Sigmoid colon (tissue), 7 donors: ENCODE results near the gene ZNF782. TPM values are rescaled to one million over a fixed set of nuclear protein-coding genes. Genes with fewer than 3 reads are reported as not detected.
A peak's percentile ranks its signal among the peaks of the same experiment; 100 is the strongest.

Experiments
- DNase-seq: peaks from one replicate; pipeline ENCODE4 v3.0.0-alpha.2; 2019
- H3K27ac ChIP-seq, 4 donors: fragments of 200-600 bp; sonication (generic); one replicate each; pipeline ENCODE4 v1.5.1; 2016 to 2019; ENCODE audit warnings: mild to moderate bottlenecking in 1 of 4
- H3K27me3 ChIP-seq, 3 donors: fragments of 200-600 bp; sonication (generic); one replicate each; pipeline ENCODE4 v1.5.1; 2019; ENCODE audit warnings: mild to moderate bottlenecking in 1 of 3
- H3K36me3 ChIP-seq, 4 donors: fragments of 200-600 bp; sonication (generic); one replicate each; pipeline ENCODE4 v1.5.1; 2016 to 2019
- H3K4me1 ChIP-seq, 4 donors: fragments of 200-600 bp; sonication (generic); one replicate each; pipeline ENCODE4 v1.5.1; 2017 to 2019
- H3K4me3 ChIP-seq, 4 donors: fragments of 200-600 bp; sonication (generic); one replicate each; pipeline ENCODE4 v1.5.1; 2017 to 2019; ENCODE audit warnings: mild to moderate bottlenecking in 2 of 4, moderate library complexity in 1 of 4
- H3K9me3 ChIP-seq, 4 donors: fragments of 200-600 bp in 3 of 4; sonication (generic) in 3 of 4; one replicate each; pipeline versions ENCODE4 v1.5.1 to v1.6.1; 2013 to 2019
- EP300 ChIP-seq, 4 donors: sonication (generic); formaldehyde crosslinking; IDR thresholded peaks; one replicate each; pipeline ENCODE4 v1.6.1; 2017; ENCODE audit warnings: antibody characterized with exemption in 4 of 4
- POLR2A ChIP-seq, 2 donors: fragments of 450-650 bp; IDR thresholded peaks; one replicate each; pipeline ENCODE4 v1.6.1; 2016; ENCODE audit warnings: antibody characterized with exemption in 2 of 2, mild to moderate bottlenecking in 2 of 2, moderate library complexity in 2 of 2
- POLR2AphosphoS5 ChIP-seq, 4 donors: sonication (generic); formaldehyde crosslinking; IDR thresholded peaks; one replicate each; pipeline ENCODE4 v1.6.1; 2017; ENCODE audit warnings: antibody characterized with exemption in 4 of 4
- WGBS, 2 donors: extraction: QIAGEN DNeasy Blood & Tissue Kit; methylation state at CpG; one replicate each; pipeline ENCODE4 v1.1.7; 2013; 5-methylcytosine and 5-hydroxymethylcytosine counted together
- intact Hi-C: fragments of 100-400 bp; cut with DNase I; formaldehyde crosslinking; loops from one replicate; pipeline ENCODE4 v1.15.1; 2023
- polyA plus RNA-seq, 3 donors: library from polyadenylated mRNA; stranded (reverse); fragments of 200-250 nt; gene quantifications; one replicate each; pipeline ENCODE4 v1.2.3, GENCODE V29; 2013
- total RNA-seq, 4 donors: library from RNA; depleted of rRNA; stranded (reverse); fragments of >200 nt; gene quantifications; one replicate each; pipeline ENCODE4 v1.1.0, GENCODE V29; 2016
- TF ChIP-seq, protein P1 (sequence below), 4 experiments: fragments of 450-650 bp in 3 of 4; fragments of 200-600 bp in 1 of 4; IDR thresholded peaks; one replicate each; pipeline ENCODE4 v1.5.1; 2016 to 2019; ENCODE audit warnings: antibody characterized with exemption in 4 of 4, mild to moderate bottlenecking in 3 of 4, moderate library complexity in 2 of 4
- donor health status: healthy with polysubstance abuse.
- donor health status: Bipolar disorder and iron deficiency.
- donor health status: healthy.

Gene ZNF782
- total and polyA plus RNA-seq, 7 donors, result 1.2 to 18.2 (median 11.4) TPM

DNA sequence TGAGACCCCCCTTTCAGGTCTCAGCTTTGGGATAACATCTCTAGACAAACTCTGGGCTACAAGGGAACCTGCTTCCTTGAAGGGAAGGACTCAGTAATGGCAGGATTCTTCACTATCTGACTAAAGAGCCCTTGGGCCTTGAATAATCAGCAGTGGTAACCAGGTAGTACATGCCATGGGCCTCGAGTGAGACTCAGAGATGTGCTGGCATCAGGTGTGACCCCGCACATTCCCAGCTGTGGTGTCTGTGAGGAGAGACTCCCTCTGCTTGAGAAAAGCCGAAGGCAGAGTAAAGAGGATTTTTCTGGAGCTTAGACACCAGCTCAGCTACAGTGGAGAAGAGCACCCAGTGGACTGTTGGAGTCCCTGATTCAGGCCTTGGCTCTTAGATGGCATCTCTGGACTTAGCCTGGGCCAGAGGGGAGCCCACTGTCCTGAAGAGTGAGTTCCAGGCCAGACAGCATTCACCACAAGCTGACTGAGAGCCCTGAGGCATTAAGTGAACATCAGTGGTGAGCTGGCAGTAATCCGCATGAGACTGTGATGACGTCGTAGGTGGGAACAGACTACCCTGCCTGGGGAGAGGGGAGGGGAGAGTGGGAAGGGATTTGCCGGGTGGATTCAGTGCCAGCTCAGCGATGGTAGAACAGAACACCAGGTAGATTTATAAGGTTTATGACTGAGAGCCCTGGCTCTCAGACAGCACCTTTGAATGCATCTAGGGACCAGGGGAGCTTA is 5.3 kb upstream of the ZNF782 start:
- intact Hi-C loops, result loop anchor here (5.0 to 10.0 kb wide), 4 partner anchors 245 to 775 kb away; partner anchors contain the start of genes NCBP1, TDRD7 and TSTD2
- Histone ChIP-seq H3K27ac (no peak overlapping the region), H3K36me3 (peaks cover 0 to 3% (median 0%) of the 10 kb centered on the region in 4 donors), H3K4me3 (no peak overlapping the region), H3K9me3 (no peaks in the 10 kb centered on the region), H3K4me1 (peaks cover 0 to 5% (median 2%) of the 10 kb centered on the region in 4 donors), H3K27me3 (no peaks in the 10 kb centered on the region)
- DNase-seq, result no peak
- no peak for TF ChIP-seq EP300 (IDR thresholded peaks at IDR 0.05)
- no peak for TF ChIP-seq POLR2AphosphoS5 (IDR thresholded peaks at IDR 0.05)
- no peak for TF ChIP-seq POLR2A (IDR thresholded peaks at IDR 0.05)
- TF ChIP-seq, protein P1, sequence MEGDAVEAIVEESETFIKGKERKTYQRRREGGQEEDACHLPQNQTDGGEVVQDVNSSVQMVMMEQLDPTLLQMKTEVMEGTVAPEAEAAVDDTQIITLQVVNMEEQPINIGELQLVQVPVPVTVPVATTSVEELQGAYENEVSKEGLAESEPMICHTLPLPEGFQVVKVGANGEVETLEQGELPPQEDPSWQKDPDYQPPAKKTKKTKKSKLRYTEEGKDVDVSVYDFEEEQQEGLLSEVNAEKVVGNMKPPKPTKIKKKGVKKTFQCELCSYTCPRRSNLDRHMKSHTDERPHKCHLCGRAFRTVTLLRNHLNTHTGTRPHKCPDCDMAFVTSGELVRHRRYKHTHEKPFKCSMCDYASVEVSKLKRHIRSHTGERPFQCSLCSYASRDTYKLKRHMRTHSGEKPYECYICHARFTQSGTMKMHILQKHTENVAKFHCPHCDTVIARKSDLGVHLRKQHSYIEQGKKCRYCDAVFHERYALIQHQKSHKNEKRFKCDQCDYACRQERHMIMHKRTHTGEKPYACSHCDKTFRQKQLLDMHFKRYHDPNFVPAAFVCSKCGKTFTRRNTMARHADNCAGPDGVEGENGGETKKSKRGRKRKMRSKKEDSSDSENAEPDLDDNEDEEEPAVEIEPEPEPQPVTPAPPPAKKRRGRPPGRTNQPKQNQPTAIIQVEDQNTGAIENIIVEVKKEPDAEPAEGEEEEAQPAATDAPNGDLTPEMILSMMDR (IDR thresholded peaks at IDR 0.05), result no peak
- WGBS, 2 donors, result 87 to 92% methylated on average over 8 of the region's 8 CpGs

DNA sequence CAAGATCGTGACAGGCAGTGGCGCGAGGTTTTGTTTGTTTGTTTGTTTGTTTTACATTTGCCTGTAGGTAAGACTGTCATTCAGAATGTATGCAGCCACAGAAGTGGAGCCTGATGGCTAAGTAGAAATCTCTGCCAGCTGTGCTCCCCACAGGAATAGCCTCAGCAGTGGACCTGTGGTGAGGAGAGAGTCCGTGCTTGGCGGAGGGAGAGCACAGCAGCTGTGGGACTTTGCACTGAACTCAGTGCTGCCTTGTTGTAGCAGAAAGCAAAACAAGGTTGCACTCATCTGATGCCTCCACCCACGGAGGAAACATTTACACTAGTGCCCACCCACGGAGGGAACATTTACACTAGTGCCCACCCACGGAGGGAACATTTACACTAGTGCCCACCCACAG is 4.4 kb upstream of the ZNF782 start:
- Histone ChIP-seq H3K9me3 (no peaks in the 10 kb centered on the region), H3K36me3 (peaks cover 0 to 3% (median 0%) of the 10 kb centered on the region in 4 donors), H3K4me3 (no peak overlapping the region), H3K4me1 (peaks cover 0 to 9% (median 3%) of the 10 kb centered on the region in 4 donors), H3K27me3 (no peaks in the 10 kb centered on the region), H3K27ac (no peak overlapping the region)
- TF ChIP-seq, protein P1 (IDR thresholded peaks at IDR 0.05), result no peak
- TF ChIP-seq EP300 (IDR thresholded peaks at IDR 0.05), result no peak
- no peak for TF ChIP-seq POLR2A (IDR thresholded peaks at IDR 0.05)
- WGBS, 2 donors, result 64 to 78% methylated on average over 8 of the region's 8 CpGs
- no peak for DNase-seq
- intact Hi-C loops, result loop anchor here (5.0 to 10.0 kb wide), 4 partner anchors 246 to 776 kb away; partner anchors contain the start of genes NCBP1, TDRD7 and TSTD2

DNA sequence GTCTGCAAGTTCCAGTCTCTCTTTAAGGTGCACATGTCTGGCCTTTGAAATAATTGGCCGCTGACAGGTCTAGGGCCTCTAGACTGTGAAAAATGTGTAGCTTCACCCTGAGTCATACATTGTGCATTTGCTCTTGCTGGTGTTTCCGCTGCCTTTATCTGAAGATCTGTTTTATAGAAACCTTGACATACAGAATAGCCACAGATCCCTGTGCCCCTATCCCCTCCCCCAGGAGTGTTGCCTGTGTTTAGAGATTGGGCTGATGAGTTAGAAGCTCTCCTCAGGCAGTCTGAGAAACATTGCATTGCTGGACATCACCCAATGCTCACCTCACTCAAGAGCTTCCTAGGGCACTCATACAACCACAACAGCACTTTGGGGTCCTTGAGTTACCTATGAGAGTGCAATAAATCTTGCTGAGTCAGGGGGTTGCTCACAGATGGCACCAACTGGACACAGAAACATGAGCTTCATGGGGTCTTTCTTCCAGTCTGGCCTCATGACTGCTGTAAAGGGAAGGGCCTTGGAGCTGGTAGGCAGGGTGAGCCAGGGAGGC is 3.8 kb upstream of the ZNF782 start:
- WGBS, 2 donors, result 87 to 93% methylated on average over 2 of the region's 2 CpGs
- intact Hi-C loops, result loop anchor here (5.0 to 10.0 kb wide), 4 partner anchors 247 to 777 kb away; partner anchors contain the start of genes NCBP1, TDRD7 and TSTD2

DNA sequence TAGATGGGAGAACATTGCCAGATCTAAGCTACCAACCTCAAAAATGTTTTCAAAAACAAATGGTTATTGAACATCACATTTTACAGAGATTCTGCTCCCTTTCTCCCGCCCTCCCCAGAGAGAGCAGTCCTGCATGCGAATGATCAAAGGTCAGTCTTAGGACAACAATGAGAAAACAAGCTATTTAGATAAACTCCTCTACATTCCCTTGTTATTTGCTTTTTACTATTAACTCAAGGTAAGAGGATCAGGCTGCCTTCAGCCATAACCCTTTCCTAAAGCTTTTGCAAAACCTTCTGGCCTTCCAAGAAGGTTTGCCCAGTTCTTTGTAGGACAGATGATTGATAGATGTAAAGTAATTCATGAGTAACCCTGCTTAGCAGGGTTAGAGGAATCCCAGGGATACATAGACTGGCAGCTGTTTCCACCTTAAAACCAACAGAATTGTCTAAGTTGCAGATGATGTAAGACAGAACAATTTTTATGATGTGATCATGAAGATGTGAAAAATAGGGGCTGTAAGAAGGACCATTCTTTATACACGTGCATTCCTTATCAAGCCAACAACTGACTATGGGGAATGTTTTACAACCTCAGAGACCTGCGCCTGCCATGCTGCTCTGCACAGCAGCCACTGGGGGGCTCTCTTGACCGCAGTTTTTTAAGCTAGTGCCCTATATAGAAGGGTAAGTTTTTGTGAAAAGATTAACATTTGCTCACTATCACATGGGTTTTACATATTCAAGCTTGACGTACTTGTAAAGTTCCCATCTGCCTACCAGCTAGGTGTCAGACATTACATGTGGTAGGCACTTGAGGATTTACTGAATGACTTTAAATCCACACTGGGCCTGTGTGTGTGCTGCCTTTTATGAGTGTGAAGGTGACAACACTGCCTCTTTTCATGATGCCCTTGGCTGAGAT is 2.3 kb upstream of the ZNF782 start:
- DNase-seq, result no peak
- H3K9me3 ChIP-seq, result no peaks in the 10 kb centered on the region
- WGBS, 2 donors, result 9 to 15% methylated on average over 6 of the region's 6 CpGs
- no peak overlapping the region for H3K4me3 ChIP-seq
- H3K4me1 ChIP-seq, result peaks cover 0 to 29% (median 20%) of the 10 kb centered on the region in 4 donors
- H3K27ac ChIP-seq, result no peak overlapping the region
- intact Hi-C loops, result loop anchor here (5.0 to 10.0 kb wide), 4 partner anchors 248 to 778 kb away; partner anchors contain the start of genes NCBP1, TDRD7 and TSTD2
- peaks cover 0 to 3% (median 0%) of the 10 kb centered on the region in 4 donors for H3K36me3 ChIP-seq
- H3K27me3 ChIP-seq, result no peaks in the 10 kb centered on the region
- TF ChIP-seq EP300 (IDR thresholded peaks at IDR 0.05), result no peak
- TF ChIP-seq, protein P1 (IDR thresholded peaks at IDR 0.05), result peak in 3 of 4 experiments; percentile 39 to 85 (median 49)

More for the DNA sequence above, 3.8 kb upstream of the ZNF782 start:
- Histone ChIP-seq H3K4me1 (peaks cover 0 to 15% (median 9%) of the 10 kb centered on the region in 4 donors), H3K27ac (no peak overlapping the region), H3K27me3 (no peaks in the 10 kb centered on the region), H3K36me3 (peaks cover 0 to 3% (median 0%) of the 10 kb centered on the region in 4 donors), H3K4me3 (no peak overlapping the region), H3K9me3 (no peaks in the 10 kb centered on the region)
- TF ChIP-seq EP300 (IDR thresholded peaks at IDR 0.05) (no peak), POLR2AphosphoS5 (IDR thresholded peaks at IDR 0.05) (no peak), POLR2A (IDR thresholded peaks at IDR 0.05) (no peak)
- TF ChIP-seq, protein P1 (IDR thresholded peaks at IDR 0.05), result no peak
- no peak for DNase-seq
